Epithelial cell of proximal tubule (primary cell): Measurements from ENCODE around the gene RSRP1. TPM values are rescaled to one million over a fixed set of nuclear protein-coding genes. Genes with fewer than 3 reads are reported as not detected.

Experiments
- DNase-seq: peaks from one replicate; pipeline ENCODE4 v3.0.0-alpha.2; 2011; ENCODE audit warnings: low read depth
- H3K4me3 ChIP-seq: 2 replicates; pipeline ENCODE4 v1.5.1; 2011; ENCODE audit warnings: low read depth, mild to moderate bottlenecking, low read length
- CTCF ChIP-seq: conservative IDR thresholded peaks from 2 replicates; pipeline ENCODE4 v1.5.1; 2012; ENCODE audit warnings: low read depth, mild to moderate bottlenecking, low read length
- total RNA-seq: library from RNA; depleted of rRNA; stranded (reverse); fragments of >200 nt; gene quantifications from 2 replicates; pipeline ENCODE4 v1.2.3, GENCODE V29; 2015

The RSRP1 gene
- total RNA-seq, 1 donor from 2014 or later: 52.5 TPM

- no peak for DNase-seq
- H3K4me3 ChIP-seq: no peak overlapping the region
- no peak for TF ChIP-seq CTCF
Measured at GRCh38 chr1:25209516-25209915, 37.7 kb downstream of the RSRP1 start.

- H3K4me3 ChIP-seq: no peak overlapping the region
- TF ChIP-seq CTCF: no peak
- DNase-seq: no peak
Measured at GRCh38 chr1:25208561-25209222, 38.6 kb downstream of the RSRP1 start.

GRCh38 chr1:25208092-25208491 lies 39.2 kb downstream of the RSRP1 start:
- TF ChIP-seq CTCF: no peak
- no peak overlapping the region for H3K4me3 ChIP-seq
- DNase-seq: no peak

GRCh38 chr1:25206201-25206600 lies 41.1 kb downstream of the RSRP1 start:
- DNase-seq: no peak
- H3K4me3 ChIP-seq: no peak overlapping the region
- no peak for TF ChIP-seq CTCF

GRCh38 chr1:25205786-25206185 lies 41.5 kb downstream of the RSRP1 start:
- no peak for DNase-seq
- no peak for TF ChIP-seq CTCF
- H3K4me3 ChIP-seq: no peak overlapping the region

GRCh38 chr1:25204797-25205480 lies 42.3 kb downstream of the RSRP1 start:
- no peak for DNase-seq

More at GRCh38 chr1:25204797-25205480, 42.3 kb downstream of the RSRP1 start:
- peak; percentile 72 for TF ChIP-seq CTCF
- no peak overlapping the region for H3K4me3 ChIP-seq
